Activated naive CD4-positive, alpha-beta T cell treated with anti-CD3 and anti-CD28 coated beads, Interleukin-2, amount 50 U/mL, for 24 hours (primary cell): ENCODE data around the gene MAP3K3.
A peak's percentile ranks its signal among the peaks of the same experiment; 100 is the strongest.

Source experiments
- H3K27ac Mint-ChIP-seq: one replicate; pipeline ENCODE4 v1.8.0; 2021; ENCODE audit warnings: mild to moderate bottlenecking, mixed read lengths
- H3K27me3 Mint-ChIP-seq: one replicate; pipeline ENCODE4 v1.8.0; 2021; ENCODE audit warnings: mixed read lengths
- H3K36me3 Mint-ChIP-seq: one replicate; pipeline ENCODE4 v1.8.0; 2021; ENCODE audit warnings: mixed read lengths
- H3K4me1 Mint-ChIP-seq: one replicate; pipeline ENCODE4 v1.8.0; 2021; ENCODE audit warnings: mixed read lengths
- H3K4me3 Mint-ChIP-seq: one replicate; pipeline ENCODE4 v1.8.0; 2021; ENCODE audit warnings: mild to moderate bottlenecking, mixed read lengths
- H3K9me3 Mint-ChIP-seq: one replicate; pipeline ENCODE4 v1.8.0; 2021; ENCODE audit warnings: mixed read lengths

Gene MAP3K3

GRCh38 chr17:63621684-63622573, at the start of gene MAP3K3:
TSS of gene MAP3K3 (plus strand) at chr17:63622417. CDS start at chr17:63622760, 343 bp downstream.
- H3K27me3 Mint-ChIP-seq: no peaks in the 10 kb centered on the region
- peaks cover 45% of the 10 kb centered on the region for H3K4me1 Mint-ChIP-seq
- no peaks in the 10 kb centered on the region for H3K36me3 Mint-ChIP-seq
- H3K4me3 Mint-ChIP-seq: peak within 1 kb of the TSS; percentile 96
- H3K27ac Mint-ChIP-seq: peak within 1 kb of the TSS; percentile 92
- H3K9me3 Mint-ChIP-seq: no peaks in the 10 kb centered on the region

GRCh38 chr17:63573634-63574033, 48.6 kb upstream of the MAP3K3 start:
- Mint-ChIP-seq H3K4me3 (no peak overlapping the region), H3K27me3 (no peaks in the 10 kb centered on the region), H3K36me3 (peaks cover 5% of the 10 kb centered on the region), H3K9me3 (no peaks in the 10 kb centered on the region), H3K27ac (peak overlapping the region; percentile 70), H3K4me1 (peaks cover 55% of the 10 kb centered on the region)

- Mint-ChIP-seq H3K4me1 (peaks cover 25% of the 10 kb centered on the region), H3K9me3 (no peaks in the 10 kb centered on the region), H3K27ac (peak overlapping the region; percentile 55), H3K4me3 (no peak overlapping the region), H3K36me3 (peaks cover 10% of the 10 kb centered on the region), H3K27me3 (no peaks in the 10 kb centered on the region)
Observed at GRCh38 chr17:63578027-63578768, 44.0 kb upstream of the MAP3K3 start.

GRCh38 chr17:63578769-63579111, 43.5 kb upstream of the MAP3K3 start:
- H3K4me3 Mint-ChIP-seq: no peak overlapping the region
- H3K9me3 Mint-ChIP-seq: no peaks in the 10 kb centered on the region
- no peaks in the 10 kb centered on the region for H3K27me3 Mint-ChIP-seq
- no peak overlapping the region for H3K27ac Mint-ChIP-seq
- H3K4me1 Mint-ChIP-seq: peaks cover 24% of the 10 kb centered on the region
- peaks cover 9% of the 10 kb centered on the region for H3K36me3 Mint-ChIP-seq

GRCh38 chr17:63579633-63580032, 42.6 kb upstream of the MAP3K3 start:
- Mint-ChIP-seq H3K9me3 (no peaks in the 10 kb centered on the region), H3K27ac (no peak overlapping the region), H3K4me1 (peaks cover 23% of the 10 kb centered on the region), H3K36me3 (peaks cover 5% of the 10 kb centered on the region), H3K4me3 (no peak overlapping the region), H3K27me3 (no peaks in the 10 kb centered on the region)

- Mint-ChIP-seq H3K36me3 (peaks cover 10% of the 10 kb centered on the region), H3K9me3 (no peaks in the 10 kb centered on the region), H3K4me3 (no peak overlapping the region), H3K27me3 (no peaks in the 10 kb centered on the region), H3K4me1 (peaks cover 19% of the 10 kb centered on the region), H3K27ac (no peak overlapping the region)
Observed at GRCh38 chr17:63587770-63588169, 34.4 kb upstream of the MAP3K3 start.

- H3K27ac Mint-ChIP-seq: no peak overlapping the region
- peaks cover 10% of the 10 kb centered on the region for H3K36me3 Mint-ChIP-seq
- no peaks in the 10 kb centered on the region for H3K9me3 Mint-ChIP-seq
- H3K4me3 Mint-ChIP-seq: no peak overlapping the region
- no peaks in the 10 kb centered on the region for H3K27me3 Mint-ChIP-seq
- H3K4me1 Mint-ChIP-seq: peaks cover 17% of the 10 kb centered on the region
Observed at GRCh38 chr17:63588797-63589196, 33.4 kb upstream of the MAP3K3 start.

- Mint-ChIP-seq H3K36me3 (peaks cover 10% of the 10 kb centered on the region), H3K9me3 (no peaks in the 10 kb centered on the region), H3K27ac (no peak overlapping the region), H3K4me1 (peaks cover 13% of the 10 kb centered on the region), H3K27me3 (no peaks in the 10 kb centered on the region), H3K4me3 (no peak overlapping the region)
Observed at GRCh38 chr17:63589646-63590045, 32.6 kb upstream of the MAP3K3 start.

DNA sequence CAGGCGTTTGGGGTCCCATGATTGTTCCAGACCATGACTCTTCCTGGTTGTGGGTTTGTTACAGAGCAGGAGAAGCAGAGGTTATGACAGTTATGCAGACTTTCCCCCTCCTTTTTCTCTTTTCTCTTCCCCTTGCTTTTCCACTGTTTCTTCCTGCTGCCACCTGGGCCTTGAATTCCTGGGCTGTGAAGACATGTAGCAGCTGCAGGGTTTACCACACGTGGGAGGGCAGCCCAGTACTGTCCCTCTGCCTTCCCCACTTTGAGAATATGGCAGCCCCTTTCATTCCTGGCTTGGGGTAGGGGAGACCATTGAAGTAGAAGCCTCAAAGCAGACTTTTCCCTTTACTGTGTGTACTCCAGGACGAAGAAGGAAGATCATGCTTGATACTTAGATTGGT, 29.4 kb upstream of the MAP3K3 start:
- Mint-ChIP-seq H3K9me3 (no peaks in the 10 kb centered on the region), H3K4me1 (peaks cover 4% of the 10 kb centered on the region), H3K27me3 (no peaks in the 10 kb centered on the region), H3K36me3 (peaks cover 7% of the 10 kb centered on the region), H3K27ac (peak overlapping the region; percentile 51), H3K4me3 (no peak overlapping the region)

- Mint-ChIP-seq H3K27me3 (no peaks in the 10 kb centered on the region), H3K4me1 (peaks cover 16% of the 10 kb centered on the region), H3K36me3 (peaks cover 3% of the 10 kb centered on the region), H3K9me3 (no peaks in the 10 kb centered on the region), H3K27ac (no peak overlapping the region), H3K4me3 (no peak overlapping the region)
Observed at GRCh38 chr17:63595132-63595531, 27.1 kb upstream of the MAP3K3 start.

- H3K4me3 Mint-ChIP-seq: no peak overlapping the region
- H3K36me3 Mint-ChIP-seq: no peaks in the 10 kb centered on the region
- H3K27me3 Mint-ChIP-seq: no peaks in the 10 kb centered on the region
- H3K27ac Mint-ChIP-seq: no peak overlapping the region
- no peaks in the 10 kb centered on the region for H3K9me3 Mint-ChIP-seq
- peaks cover 26% of the 10 kb centered on the region for H3K4me1 Mint-ChIP-seq
Observed at GRCh38 chr17:63596856-63597586, 25.2 kb upstream of the MAP3K3 start.

GRCh38 chr17:63598281-63598680, 23.9 kb upstream of the MAP3K3 start:
- Mint-ChIP-seq H3K9me3 (no peaks in the 10 kb centered on the region), H3K4me1 (peaks cover 26% of the 10 kb centered on the region), H3K36me3 (no peaks in the 10 kb centered on the region), H3K27ac (no peak overlapping the region), H3K27me3 (no peaks in the 10 kb centered on the region), H3K4me3 (no peak overlapping the region)

GRCh38 chr17:63600569-63601438, 21.4 kb upstream of the MAP3K3 start, which contains the start of gene TACO1:
TSS of gene TACO1 (plus strand) at chr17:63600895. CDS start at chr17:63601084, 189 bp downstream.
- H3K9me3 Mint-ChIP-seq: no peaks in the 10 kb centered on the region
- H3K27me3 Mint-ChIP-seq: no peaks in the 10 kb centered on the region
- H3K4me3 Mint-ChIP-seq: peak within 1 kb of the TSS; percentile 98
- peak within 1 kb of the TSS; percentile 95 for H3K27ac Mint-ChIP-seq
- H3K4me1 Mint-ChIP-seq: peaks cover 26% of the 10 kb centered on the region
- H3K36me3 Mint-ChIP-seq: peaks cover 4% of the 10 kb centered on the region

- H3K36me3 Mint-ChIP-seq: peaks cover 6% of the 10 kb centered on the region
- peaks cover 26% of the 10 kb centered on the region for H3K4me1 Mint-ChIP-seq
- peak overlapping the region; percentile 98 for H3K4me3 Mint-ChIP-seq
- no peaks in the 10 kb centered on the region for H3K27me3 Mint-ChIP-seq
- no peaks in the 10 kb centered on the region for H3K9me3 Mint-ChIP-seq
- H3K27ac Mint-ChIP-seq: peak overlapping the region; percentile 95
Observed at GRCh38 chr17:63601439-63602371, 20.5 kb upstream of the MAP3K3 start.
